Activated CD4-positive, alpha-beta T cell treated with anti-CD3 and anti-CD28 coated beads, Interleukin-2, amount 50 U/mL, for 4 hours (primary cell): ENCODE data around the gene RAP1B.

Source experiments
- DNase-seq, 2 experiments: peaks; one replicate each; pipeline ENCODE4 v3.0.0-alpha.2; 2020

Gene RAP1B

GRCh38 chr12:68610370-68611093 lies at the start of gene RAP1B:
Gene RAP1B, plus strand, starts transcription at chr12:68610899. Its CDS starts 37,826 bp downstream, at chr12:68648725.
- peak; percentile 80 to 83 for DNase-seq

- no peak for DNase-seq
These were observed 48.9 kb upstream of the RAP1B start for GRCh38 chr12:68561830-68562229.

- no peak for DNase-seq
These were observed 46.5 kb upstream of the RAP1B start for GRCh38 chr12:68564166-68564565.

GRCh38 chr12:68565391-68565903 lies 45.3 kb upstream of the RAP1B start:
- DNase-seq, result no peak

- DNase-seq, result no peak
These were observed 41.7 kb upstream of the RAP1B start for GRCh38 chr12:68568922-68569569.

DNA sequence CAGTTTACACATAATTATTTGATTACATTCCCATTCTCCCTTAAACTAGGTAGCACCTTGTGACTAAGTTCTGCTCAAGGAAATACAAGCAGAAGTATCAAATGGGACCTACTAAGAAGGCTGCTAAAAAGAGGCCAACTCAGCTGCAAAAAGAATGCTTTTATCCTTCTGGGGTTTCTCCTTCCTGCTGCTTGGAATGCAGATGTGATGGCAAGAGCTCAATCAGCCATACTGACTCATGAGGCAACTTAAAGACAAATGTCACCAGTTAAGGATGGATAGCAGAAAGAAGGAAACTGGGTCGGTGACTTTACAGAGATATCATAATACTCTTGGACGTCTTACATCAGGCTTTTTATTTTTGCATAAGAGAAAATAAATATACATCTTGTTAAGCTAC lies 38.0 kb upstream of the RAP1B start:
- DNase-seq, result no peak

DNA sequence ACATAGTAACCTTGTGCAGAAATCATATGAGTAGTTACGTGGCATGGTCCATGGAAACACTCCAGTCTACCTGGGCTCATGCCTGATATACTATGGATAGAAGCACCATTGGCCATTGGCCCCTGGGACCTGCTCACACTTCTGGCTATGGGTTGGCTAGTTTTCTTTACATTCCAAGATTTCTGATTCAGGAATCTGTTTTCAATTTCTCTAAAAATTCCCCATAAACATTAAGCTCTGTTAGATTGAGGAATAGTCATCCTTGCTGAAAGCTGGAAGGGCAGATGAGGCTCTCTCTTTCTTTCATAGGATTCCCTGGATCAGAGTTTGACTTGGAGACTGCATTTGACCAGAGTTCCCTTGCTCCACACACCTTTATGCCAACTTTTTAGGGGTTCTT lies 37.3 kb upstream of the RAP1B start:
- no peak for DNase-seq

- DNase-seq, result no peak
These were observed 32.8 kb upstream of the RAP1B start for GRCh38 chr12:68577949-68578348.

DNA sequence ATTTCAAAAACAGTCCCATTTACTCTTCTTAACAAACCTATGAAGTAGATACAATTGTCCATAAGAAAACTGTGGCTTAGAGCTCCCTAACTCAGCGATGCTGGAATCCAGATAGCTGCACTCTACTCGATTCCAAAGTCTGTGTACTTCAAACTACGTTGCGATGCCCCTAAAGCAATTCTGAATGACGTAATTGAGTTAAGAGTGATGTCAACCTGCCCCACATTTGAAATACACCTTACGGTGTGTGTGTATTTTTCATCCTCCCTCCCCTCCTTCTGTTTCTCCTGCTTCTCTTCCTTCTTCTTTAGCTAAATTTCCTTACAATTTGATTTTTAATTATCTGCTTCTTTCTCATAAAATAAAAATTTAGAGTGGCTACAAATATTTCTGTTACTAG lies 31.9 kb upstream of the RAP1B start:
- no peak for DNase-seq

GRCh38 chr12:68579254-68579653 lies 31.4 kb upstream of the RAP1B start:
- DNase-seq, result no peak

GRCh38 chr12:68580911-68581310 lies 29.8 kb upstream of the RAP1B start:
- no peak for DNase-seq

GRCh38 chr12:68581926-68582325 lies 28.8 kb upstream of the RAP1B start:
- DNase-seq, result no peak

- no peak for DNase-seq
These were observed 24.7 kb upstream of the RAP1B start for GRCh38 chr12:68585966-68586365.

GRCh38 chr12:68587448-68587873 lies 23.2 kb upstream of the RAP1B start:
- DNase-seq, result peak in 1 of 2 experiments; percentile 8

- DNase-seq, result no peak
These were observed 21.5 kb upstream of the RAP1B start for GRCh38 chr12:68589194-68589593.

GRCh38 chr12:68591734-68592418 lies 18.8 kb upstream of the RAP1B start:
- no peak for DNase-seq

DNA sequence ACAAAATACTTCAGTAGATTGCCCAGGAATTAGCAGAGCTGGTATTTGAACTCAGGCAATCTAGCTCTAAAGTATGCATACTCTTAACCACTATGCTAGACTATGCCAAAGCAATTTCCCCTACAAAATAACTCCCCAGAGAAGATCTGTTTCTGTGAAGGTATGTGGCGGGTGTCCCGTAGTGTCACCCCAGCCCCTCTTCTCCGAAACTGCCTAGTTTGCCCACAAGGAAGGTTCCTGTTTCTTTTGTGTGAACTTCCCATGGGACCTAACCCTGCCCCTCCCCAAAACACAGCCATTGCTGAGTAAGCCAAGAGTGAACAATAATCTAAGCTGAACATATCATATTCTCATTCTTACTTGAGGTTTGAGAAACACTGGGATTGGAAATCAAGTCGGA lies 15.5 kb upstream of the RAP1B start:
- DNase-seq, result no peak

- no peak for DNase-seq
These were observed 8.9 kb upstream of the RAP1B start for GRCh38 chr12:68601767-68602166.

GRCh38 chr12:68602720-68603119 lies 8.0 kb upstream of the RAP1B start:
- DNase-seq, result no peak

- DNase-seq, result no peak
These were observed 2.5 kb upstream of the RAP1B start for GRCh38 chr12:68608191-68608590.

GRCh38 chr12:68609998-68610369 lies 715 bp upstream of the RAP1B start:
- no peak for DNase-seq

GRCh38 chr12:68611094-68611805 lies 551 bp downstream of the RAP1B start:
- DNase-seq, result peak; percentile 9 to 22

GRCh38 chr12:68611806-68612160 lies 1.1 kb downstream of the RAP1B start:
- DNase-seq, result no peak
